Ovary (tissue), 9 donors: Measurements from ENCODE around the gene PGPEP1. TPM values are rescaled to one million over a fixed set of nuclear protein-coding genes. Genes with fewer than 3 reads are reported as not detected.

ENCODE experiments used
- DNase-seq, 5 donors: peaks; one replicate each; pipeline ENCODE4 v3.0.0-alpha.2; 2019 to 2020
- H3K27ac ChIP-seq, 2 donors: fragments of 200-600 bp; one replicate each; pipeline versions ENCODE4 v1.5.1 to v1.8.0; 2019 to 2022
- H3K27me3 ChIP-seq: fragments of 200-600 bp; one replicate; pipeline ENCODE4 v1.8.0; 2022
- H3K36me3 ChIP-seq: fragments of 200-600 bp; sonication (generic); one replicate; pipeline ENCODE4 v1.5.1; 2019
- H3K4me1 ChIP-seq: one replicate; pipeline ENCODE4 v1.8.1; 2013; ENCODE audit warnings: mild to moderate bottlenecking, moderate library complexity; ENCODE audit not compliant: insufficient read depth
- H3K4me3 ChIP-seq: fragments of 200-600 bp; sonication (generic); one replicate; pipeline ENCODE4 v1.5.1; 2017
- H3K9me3 ChIP-seq, 2 donors: fragments of 200-600 bp in 1 of 2; sonication (generic) in 1 of 2; one replicate each; pipeline versions ENCODE4 v1.5.1 to v1.8.1; 2013 to 2019; ENCODE audit warnings: mild to moderate bottlenecking in 1 of 2, moderate library complexity in 1 of 2
- CTCF ChIP-seq, 3 donors: fragments of 450-650 bp in 2 of 3; fragments of 200-600 bp in 1 of 3; IDR thresholded peaks; one replicate each; pipeline versions ENCODE4 v1.5.1 to v1.8.0; 2016 to 2022; ENCODE audit warnings: antibody characterized with exemption in 3 of 3, mild to moderate bottlenecking in 1 of 3
- EP300 ChIP-seq: sonication (generic); formaldehyde crosslinking; IDR thresholded peaks from one replicate; pipeline ENCODE4 v1.6.1; 2017; ENCODE audit warnings: antibody characterized with exemption
- POLR2A ChIP-seq: fragments of 450-650 bp; IDR thresholded peaks from one replicate; pipeline ENCODE4 v1.6.1; 2017; ENCODE audit warnings: antibody characterized with exemption, mild to moderate bottlenecking, moderate library complexity
- WGBS, 3 donors: extraction: QIAGEN DNeasy Blood & Tissue Kit in 1 of 3; methylation state at CpG; one replicate each; pipeline versions ENCODE4 v1.1.5 to v1.1.7; 2013 to 2017; 5-methylcytosine and 5-hydroxymethylcytosine counted together
- intact Hi-C, 4 donors: fragments of 100-400 bp; cut with DNase I; formaldehyde crosslinking; loops; one replicate each; pipeline versions ENCODE4 v1.11.0 to v1.15.1; 2022 to 2023
- polyA plus RNA-seq, 2 donors: library from polyadenylated mRNA; stranded (reverse); fragments of 200-250 nt in 1 of 2; fragments of 350-450 nt in 1 of 2; fragmentation: Illumina TruSeq in 1 of 2; extraction: RNeasy Lipid Tissue Mini Kit (QIAGEN cat#74804) in 1 of 2; gene quantifications; one replicate each; pipeline ENCODE4 v1.2.3, GENCODE V29; 2013 to 2014
- total RNA-seq, 7 donors: library from RNA; depleted of rRNA in 2 of 7; stranded (reverse); fragments of >200 nt in 2 of 7; fragmentation: NEBNext Ultra II Directional in 3 of 7; extraction: Animal tissue kit (Norgen Biotek cat#: 25700) in 3 of 7; gene quantifications; one replicate each; pipeline versions ENCODE4 v1.1.0 to v1.2.4, GENCODE V29; 2016 to 2023
- donor health status: DM: no; HTN: no; CAD: no; lungs with moderate emphysema.
- donor health status: DM: no; HTN: no; CAD: no.
- donor health status: Bipolar disorder and iron deficiency.
- donor health status: DM: yes; HTN: yes; CAD: no.
- donor health status: DM: no; HTN: no; CAD: no.
- donor health status: DM: yes; HTN: yes; CAD: no.

The PGPEP1 gene
- total and polyA plus RNA-seq, 9 donors: 9.3 to 64.5 (median 40.3) TPM

GRCh38 chr19:18308948-18309325 lies 31.5 kb upstream of the PGPEP1 start:
- Histone ChIP-seq H3K4me3 (no peak overlapping the region), H3K36me3 (no peaks in the 10 kb centered on the region), H3K9me3 (no peaks in the 10 kb centered on the region), H3K4me1 (peaks cover 14% of the 10 kb centered on the region), H3K27me3 (no peaks in the 10 kb centered on the region), H3K27ac (peak overlapping the region; percentile 59 to 98)
- intact Hi-C loops: no loop called here
- WGBS, 3 donors: 68 to 85% (median 80%) methylated on average over 4 to 7 of the region's 7 CpGs
- no peak for DNase-seq
- TF ChIP-seq EP300: no peak
- no peak for TF ChIP-seq CTCF (IDR thresholded peaks at IDR 0.05)
- TF ChIP-seq POLR2A: no peak

- H3K27me3 ChIP-seq: no peaks in the 10 kb centered on the region
- H3K27ac ChIP-seq: peak overlapping the region in 1 of 2 donors; percentile 12
- peak in 1 of 5 donors; percentile 45 for DNase-seq
- H3K36me3 ChIP-seq: no peaks in the 10 kb centered on the region
- no peaks in the 10 kb centered on the region for H3K9me3 ChIP-seq
- TF ChIP-seq POLR2A (no peak), CTCF (IDR thresholded peaks at IDR 0.05) (no peak), EP300 (no peak)
- intact Hi-C loops: no loop called here
- WGBS, 3 donors: 85 to 91% (median 85%) methylated on average over 24 to 33 of the region's 33 CpGs
- peaks cover 14% of the 10 kb centered on the region for H3K4me1 ChIP-seq
- no peak overlapping the region for H3K4me3 ChIP-seq
Observed at GRCh38 chr19:18309525-18310064, 30.8 kb upstream of the PGPEP1 start.

GRCh38 chr19:18310118-18310909 lies 30.1 kb upstream of the PGPEP1 start:
- peak in 1 of 5 donors; percentile 51 for DNase-seq
- H3K27me3 ChIP-seq: no peaks in the 10 kb centered on the region
- intact Hi-C loops: no loop called here
- H3K36me3 ChIP-seq: no peaks in the 10 kb centered on the region
- no peak overlapping the region for H3K27ac ChIP-seq
- peaks cover 12% of the 10 kb centered on the region for H3K4me1 ChIP-seq
- H3K9me3 ChIP-seq: no peaks in the 10 kb centered on the region
- TF ChIP-seq EP300 (no peak), CTCF (IDR thresholded peaks at IDR 0.05) (no peak), POLR2A (no peak)
- 82 to 90% (median 87%) methylated on average over 23 of the region's 23 CpGs for WGBS, 3 donors
- H3K4me3 ChIP-seq: no peak overlapping the region

GRCh38 chr19:18310966-18311365 lies 29.4 kb upstream of the PGPEP1 start:
- Histone ChIP-seq H3K9me3 (no peaks in the 10 kb centered on the region), H3K27ac (no peak overlapping the region), H3K4me1 (peaks cover 7% of the 10 kb centered on the region), H3K27me3 (no peaks in the 10 kb centered on the region), H3K4me3 (no peak overlapping the region), H3K36me3 (no peaks in the 10 kb centered on the region)
- intact Hi-C loops: no loop called here
- TF ChIP-seq CTCF (IDR thresholded peaks at IDR 0.05): no peak
- TF ChIP-seq POLR2A: no peak
- no peak for TF ChIP-seq EP300
- WGBS, 3 donors: 88 to 91% (median 91%) methylated on average over 13 of the region's 13 CpGs
- DNase-seq: no peak
